WERI-Rb-1 (cell line): ENCODE data around the gene CABCOCO1.
A peak's percentile ranks its signal among the peaks of the same experiment; 100 is the strongest.

Experiments used
- DNase-seq: peaks from one replicate; pipeline ENCODE4 v3.0.0-alpha.2; 2020
- H3K27ac ChIP-seq: fragments of 250-450 bp; sonication (Bioruptor Pico); 2 replicates; pipeline ENCODE4 v1.5.1; 2020; ENCODE audit warnings: mild to moderate bottlenecking, moderate library complexity
- H3K27me3 ChIP-seq: fragments of 250-450 bp; sonication (Bioruptor Pico); 2 replicates; pipeline ENCODE4 v1.5.1; 2021; ENCODE audit warnings: mild to moderate bottlenecking, low read depth, moderate library complexity; ENCODE audit not compliant: insufficient read depth, severe bottlenecking
- H3K36me3 ChIP-seq: fragments of 250-450 bp; sonication (Bioruptor Pico); 2 replicates; pipeline ENCODE4 v1.5.1; 2020; ENCODE audit warnings: mild to moderate bottlenecking, moderate library complexity
- H3K4me3 ChIP-seq: 2 replicates; pipeline ENCODE4 v1.5.1; 2011; ENCODE audit warnings: low read depth, mild to moderate bottlenecking, control low read depth, low read length
- H3K9me3 ChIP-seq: fragments of 250-450 bp; sonication (Bioruptor Pico); 2 replicates; pipeline ENCODE4 v1.5.1; 2021; ENCODE audit warnings: mild to moderate bottlenecking, moderate library complexity; ENCODE audit not compliant: severe bottlenecking
- CTCF ChIP-seq: IDR thresholded peaks from 2 replicates; pipeline ENCODE4 v1.5.1; 2011; ENCODE audit warnings: low read depth, mild to moderate bottlenecking, control low read depth, inconsistent platforms, low read length

CABCOCO1 gene

GRCh38 chr10:61692447-61693010, 29.8 kb downstream of the CABCOCO1 start:
- no peaks in the 10 kb centered on the region for H3K9me3 ChIP-seq
- no peaks in the 10 kb centered on the region for H3K27me3 ChIP-seq
- no peak overlapping the region for H3K27ac ChIP-seq
- no peak overlapping the region for H3K4me3 ChIP-seq
- no peak for TF ChIP-seq CTCF
- no peak for DNase-seq
- no peaks in the 10 kb centered on the region for H3K36me3 ChIP-seq

GRCh38 chr10:61698968-61699655, 36.4 kb downstream of the CABCOCO1 start:
- H3K27ac ChIP-seq, result no peak overlapping the region
- DNase-seq, result no peak
- no peaks in the 10 kb centered on the region for H3K27me3 ChIP-seq
- H3K36me3 ChIP-seq, result no peaks in the 10 kb centered on the region
- H3K9me3 ChIP-seq, result no peaks in the 10 kb centered on the region
- H3K4me3 ChIP-seq, result no peak overlapping the region
- TF ChIP-seq CTCF, result no peak

- Histone ChIP-seq H3K4me3 (no peak overlapping the region), H3K9me3 (no peaks in the 10 kb centered on the region), H3K27me3 (no peaks in the 10 kb centered on the region), H3K36me3 (no peaks in the 10 kb centered on the region), H3K27ac (peak overlapping the region; percentile 67)
- no peak for TF ChIP-seq CTCF
- no peak for DNase-seq
These were observed 38.5 kb downstream of the CABCOCO1 start for GRCh38 chr10:61701055-61701705.

GRCh38 chr10:61701706-61702105, 39.0 kb downstream of the CABCOCO1 start:
- Histone ChIP-seq H3K27me3 (no peaks in the 10 kb centered on the region), H3K9me3 (no peaks in the 10 kb centered on the region), H3K36me3 (no peaks in the 10 kb centered on the region), H3K27ac (peak overlapping the region; percentile 67), H3K4me3 (no peak overlapping the region)
- peak; percentile 12 for DNase-seq
- TF ChIP-seq CTCF, result no peak

GRCh38 chr10:61702584-61702983, 39.9 kb downstream of the CABCOCO1 start:
- Histone ChIP-seq H3K27me3 (no peaks in the 10 kb centered on the region), H3K9me3 (no peaks in the 10 kb centered on the region), H3K4me3 (no peak overlapping the region), H3K36me3 (no peaks in the 10 kb centered on the region), H3K27ac (no peak overlapping the region; the same call in 1 of the 2 replicates)
- TF ChIP-seq CTCF, result no peak
- DNase-seq, result no peak
